Jurkat, Clone E6-1 (cell line): Measurements from ENCODE around the gene DCAF6.
"Not testable (repeated sequence)": the region's sequence is repeated elsewhere in the genome, so short reads cannot be mapped to it uniquely, and the experiment has no call there.

Source experiments
- DNase-seq: peaks from one replicate; pipeline ENCODE4 v3.0.0-alpha.2; 2011; ENCODE audit warnings: low read depth, low spot score
- H3K4me3 ChIP-seq: 2 replicates; pipeline ENCODE4 v1.5.1; 2011; ENCODE audit warnings: mild to moderate bottlenecking, low read length, control low read depth, moderate library complexity

DCAF6 gene

DNA sequence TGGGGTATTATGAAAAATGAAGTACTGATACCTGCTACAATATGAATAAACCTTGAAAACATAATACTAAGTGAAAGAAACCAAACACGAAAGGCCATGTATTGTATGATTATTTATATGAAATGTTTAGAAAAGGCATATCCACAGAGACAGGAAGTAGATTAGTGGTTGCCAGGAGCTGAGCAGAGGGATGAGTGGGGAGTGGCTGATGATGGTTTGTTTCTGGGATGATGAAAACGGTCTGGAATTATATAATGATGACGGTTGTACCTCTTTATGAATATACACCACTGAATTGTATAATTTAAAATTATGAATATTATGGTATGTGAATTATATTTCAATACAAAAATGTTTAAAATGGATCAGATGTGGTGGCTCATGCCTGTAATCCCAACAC is 64.2 kb downstream of the DCAF6 start:
- no peak for DNase-seq
- no peak overlapping the region for H3K4me3 ChIP-seq

DNA sequence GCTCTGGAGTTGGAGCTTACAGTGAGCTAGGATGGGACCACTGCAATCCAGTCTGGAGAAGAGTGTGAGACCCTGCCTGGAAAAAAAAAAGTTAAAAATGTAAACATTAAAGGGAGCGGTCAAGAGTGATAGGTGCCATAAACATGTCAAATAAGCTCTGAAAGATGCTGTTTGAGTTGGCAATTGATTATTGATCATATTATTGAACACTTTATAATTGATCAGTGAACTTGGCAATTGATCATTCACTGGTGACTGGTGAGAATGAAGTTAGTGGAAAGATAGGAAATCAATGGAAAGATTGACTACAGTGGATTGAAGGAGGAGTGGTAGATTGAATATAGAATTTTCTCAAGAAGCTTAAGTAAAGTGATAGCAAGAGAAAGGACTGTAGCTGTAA is 64.7 kb downstream of the DCAF6 start:
- no peak for DNase-seq

DNA sequence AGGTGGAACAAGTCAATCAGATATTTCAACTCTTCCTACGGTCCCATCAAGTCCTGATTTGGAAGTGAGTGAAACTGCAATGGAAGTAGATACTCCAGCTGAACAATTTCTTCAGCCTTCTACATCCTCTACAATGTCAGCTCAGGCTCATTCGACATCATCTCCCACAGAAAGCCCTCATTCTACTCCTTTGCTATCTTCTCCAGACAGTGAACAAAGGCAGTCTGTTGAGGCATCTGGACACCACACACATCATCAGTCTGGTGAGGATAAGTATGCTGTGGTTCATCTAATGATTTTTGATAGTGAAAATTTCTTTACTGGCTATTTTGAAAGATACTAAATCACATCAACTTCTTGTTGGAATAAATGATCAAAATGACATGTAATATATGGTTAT is 68.0 kb downstream of the DCAF6 start:
- H3K4me3 ChIP-seq, result no peak overlapping the region
- no peak for DNase-seq

More for the DNA sequence above, 64.7 kb downstream of the DCAF6 start:
- no peak overlapping the region for H3K4me3 ChIP-seq

DNA sequence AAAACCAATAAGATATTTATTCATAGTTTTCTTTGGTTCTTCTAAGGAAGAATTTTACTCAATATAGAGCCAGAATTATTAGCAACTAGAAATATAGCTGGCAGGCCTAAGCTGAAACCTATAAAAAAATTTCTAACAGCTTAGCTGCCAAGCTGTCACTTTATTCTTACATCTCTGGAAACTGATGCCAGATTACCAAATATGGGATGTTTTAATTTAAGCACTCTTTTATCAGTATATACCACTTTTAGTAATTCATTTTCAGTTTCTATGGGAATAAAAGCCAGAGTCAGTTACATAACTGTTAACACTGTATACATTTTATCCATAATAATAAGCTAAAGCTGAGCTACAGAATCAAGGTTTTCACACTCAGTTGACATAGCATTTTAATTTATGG is 69.0 kb downstream of the DCAF6 start:
- no peak for DNase-seq
- H3K4me3 ChIP-seq, result no peak overlapping the region

DNA sequence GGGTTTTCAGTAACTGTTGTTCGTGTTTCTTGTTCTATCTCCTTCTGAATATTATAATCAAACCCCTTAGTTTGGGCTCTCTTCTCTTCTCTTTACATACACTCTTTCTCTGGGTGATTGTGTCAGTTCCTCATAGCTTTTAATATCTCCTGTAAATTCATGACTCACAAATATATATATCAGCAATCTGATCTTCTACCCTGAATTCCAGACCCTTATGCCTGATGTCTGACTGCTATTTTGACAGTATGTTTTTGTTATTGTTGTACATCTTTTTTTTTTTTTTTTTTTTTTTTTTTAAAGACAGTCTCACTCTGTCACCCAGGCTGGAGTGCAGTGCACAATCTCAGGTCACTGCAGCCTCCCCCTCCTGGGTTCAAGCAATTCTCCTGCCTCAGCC is 71.2 kb downstream of the DCAF6 start:
- no peak overlapping the region for H3K4me3 ChIP-seq
- no peak for DNase-seq

DNA sequence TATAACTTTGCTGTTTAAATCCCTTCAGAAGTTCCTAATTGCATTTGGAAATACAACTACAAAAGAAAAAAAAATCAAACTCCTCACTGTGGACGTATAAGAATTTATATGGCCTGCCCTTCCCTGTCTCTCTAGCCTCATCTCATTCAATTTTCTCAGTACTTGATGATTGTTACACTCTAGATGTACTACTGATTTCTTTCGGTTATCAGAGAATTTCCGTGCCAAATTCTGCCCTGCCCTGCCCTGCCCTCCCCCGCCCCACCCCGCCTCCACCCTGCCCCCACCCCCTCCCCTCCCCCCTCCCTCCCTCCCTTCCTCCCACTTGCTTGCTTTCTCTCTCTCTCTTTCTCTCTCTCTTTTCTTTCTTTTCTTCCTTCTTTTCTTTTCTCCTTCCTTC is 72.1 kb downstream of the DCAF6 start:
- DNase-seq, result no peak
- no peak overlapping the region for H3K4me3 ChIP-seq

DNA sequence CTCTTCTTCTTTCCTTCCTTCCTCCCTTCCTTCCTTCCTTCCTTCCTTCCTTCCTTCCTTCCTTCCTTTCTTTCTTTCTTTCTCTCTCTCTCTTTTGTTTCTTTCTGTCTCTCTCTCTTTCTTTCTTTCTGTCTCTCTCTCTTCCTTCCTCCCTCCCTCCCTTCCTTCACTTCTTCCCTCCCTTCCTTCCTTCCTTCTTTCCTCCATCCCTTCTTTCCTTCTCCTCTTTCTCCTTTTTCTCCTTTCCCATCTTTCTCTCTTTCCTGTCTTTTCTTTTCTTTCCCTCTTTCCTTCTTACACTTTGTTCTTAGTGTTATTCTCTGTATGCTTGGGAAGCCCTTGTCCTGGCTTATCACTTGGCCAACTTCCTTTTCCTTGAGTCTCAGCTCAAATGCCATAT is 72.8 kb downstream of the DCAF6 start:
- no peak overlapping the region for H3K4me3 ChIP-seq

DNA sequence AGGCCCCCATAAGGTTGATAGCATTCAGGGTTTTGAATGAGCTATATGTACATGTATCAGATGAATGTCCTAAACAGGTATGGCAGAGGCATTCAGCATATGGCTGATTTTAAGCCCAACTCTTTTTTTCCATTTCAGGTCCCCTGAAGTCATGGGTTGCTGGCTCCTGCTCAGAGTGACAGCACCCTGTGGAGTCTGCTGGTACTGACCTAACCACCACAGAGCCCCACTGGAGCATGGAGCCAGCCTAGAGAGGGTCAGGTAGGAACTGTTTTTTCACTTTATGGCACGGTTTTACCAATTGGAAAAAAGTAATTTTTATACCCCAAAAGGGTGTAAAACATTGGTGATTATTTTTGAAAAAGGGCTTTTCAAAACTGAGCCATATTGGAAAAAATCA is 82.9 kb downstream of the DCAF6 start:
- DNase-seq, result no peak
- no peak overlapping the region for H3K4me3 ChIP-seq

More for the DNA sequence above, 72.8 kb downstream of the DCAF6 start:
- no peak for DNase-seq

DNA sequence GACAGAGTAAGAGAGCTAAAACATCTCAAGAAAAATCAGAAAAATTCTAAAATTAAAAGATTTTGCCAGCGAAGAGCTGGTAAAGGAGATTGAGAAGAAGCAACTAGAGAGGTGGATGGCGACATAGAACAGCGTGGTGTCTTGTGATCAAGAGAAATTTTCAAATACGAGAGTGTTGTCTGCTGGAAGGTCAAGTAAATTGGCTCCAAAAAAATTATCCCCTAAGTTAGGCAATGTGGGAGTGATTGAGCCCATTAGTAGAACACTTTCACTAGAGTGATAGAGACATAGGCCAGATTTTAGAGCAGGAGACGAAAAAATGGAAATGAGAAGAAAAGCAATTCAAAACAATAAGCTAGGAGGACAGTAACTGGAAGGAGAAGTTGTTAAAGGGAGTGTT is 94.7 kb downstream of the DCAF6 start:
- DNase-seq, result no peak

DNA sequence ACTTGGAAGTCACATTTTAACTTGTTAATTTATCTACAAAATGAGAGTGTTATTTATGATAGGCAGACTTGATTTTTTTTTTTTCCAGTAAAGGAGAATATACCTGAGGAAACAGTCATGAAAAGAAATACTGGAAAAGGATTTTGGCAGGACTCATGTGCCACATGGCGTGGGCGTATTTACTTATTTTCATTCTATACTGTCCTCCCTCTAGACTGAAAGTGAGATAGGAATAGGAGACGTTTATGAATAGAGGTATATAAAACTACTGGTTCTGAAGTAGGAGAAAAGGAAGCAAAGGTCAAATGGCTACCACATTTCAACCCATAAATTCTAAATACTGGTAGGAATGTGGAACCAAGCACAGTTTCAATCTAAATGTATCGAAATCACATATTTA is 95.1 kb downstream of the DCAF6 start:
- no peak for DNase-seq
- no peak overlapping the region for H3K4me3 ChIP-seq

More for the DNA sequence above, 94.7 kb downstream of the DCAF6 start:
- no peak overlapping the region for H3K4me3 ChIP-seq

DNA sequence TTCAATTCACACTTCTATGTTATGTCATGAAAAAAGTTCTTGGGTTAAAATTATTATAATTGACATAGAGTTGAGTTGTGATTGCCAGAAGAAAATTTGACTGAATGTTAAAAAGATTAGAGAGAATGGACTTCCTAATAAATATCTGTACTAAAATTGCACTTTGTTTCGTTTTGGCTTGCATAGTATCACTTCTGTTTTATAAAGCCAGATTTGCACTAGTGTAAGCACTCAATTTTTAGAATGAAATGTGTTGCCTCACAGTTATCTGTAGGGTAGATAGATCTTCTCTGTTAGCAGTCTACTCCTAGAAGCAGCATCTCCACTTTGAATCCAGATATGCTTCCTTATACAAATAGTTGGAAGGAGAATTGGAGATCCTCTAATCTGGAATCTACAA is 95.5 kb downstream of the DCAF6 start:
- no peak for DNase-seq
- H3K4me3 ChIP-seq, result no peak overlapping the region

DNA sequence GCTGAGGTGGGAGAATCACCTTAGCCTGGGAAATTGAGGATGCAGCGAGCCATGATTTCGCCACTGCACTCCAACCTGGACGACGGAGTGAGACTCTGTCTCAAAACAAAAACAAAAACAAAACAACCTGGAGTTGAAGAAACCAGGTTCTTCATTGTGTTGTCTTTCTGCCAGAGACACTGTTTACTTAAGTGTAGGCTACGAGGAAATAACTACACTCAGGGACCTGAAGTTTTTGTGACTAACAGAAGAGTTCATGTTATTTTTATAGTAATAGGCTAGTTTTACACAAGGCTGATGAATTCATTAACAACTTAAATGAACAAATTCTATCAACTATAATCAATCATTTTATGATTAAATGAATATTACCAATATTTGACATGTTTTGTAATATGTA is 98.9 kb downstream of the DCAF6 start:
- H3K4me3 ChIP-seq, result no peak overlapping the region
- no peak for DNase-seq

DNA sequence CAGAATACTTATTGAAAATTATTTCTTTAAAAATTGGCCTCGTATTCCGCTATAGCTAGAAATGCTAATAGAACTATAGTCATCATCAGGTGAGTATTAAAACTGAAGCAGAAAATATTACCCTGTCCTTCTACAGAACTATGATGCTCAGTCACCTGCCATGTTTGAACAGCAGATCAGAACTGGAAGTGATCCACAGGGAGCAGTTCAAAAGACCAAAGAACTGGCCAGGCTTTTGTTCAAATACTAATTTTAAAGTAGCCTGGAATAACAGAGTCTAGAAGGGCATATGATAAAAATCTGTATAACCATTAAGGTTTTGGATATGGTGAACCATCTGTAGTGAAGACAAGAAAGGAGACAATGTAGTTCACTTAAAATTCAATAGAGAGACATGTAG is 105.9 kb downstream of the DCAF6 start:
- DNase-seq, result no peak
- H3K4me3 ChIP-seq, result no peak overlapping the region

DNA sequence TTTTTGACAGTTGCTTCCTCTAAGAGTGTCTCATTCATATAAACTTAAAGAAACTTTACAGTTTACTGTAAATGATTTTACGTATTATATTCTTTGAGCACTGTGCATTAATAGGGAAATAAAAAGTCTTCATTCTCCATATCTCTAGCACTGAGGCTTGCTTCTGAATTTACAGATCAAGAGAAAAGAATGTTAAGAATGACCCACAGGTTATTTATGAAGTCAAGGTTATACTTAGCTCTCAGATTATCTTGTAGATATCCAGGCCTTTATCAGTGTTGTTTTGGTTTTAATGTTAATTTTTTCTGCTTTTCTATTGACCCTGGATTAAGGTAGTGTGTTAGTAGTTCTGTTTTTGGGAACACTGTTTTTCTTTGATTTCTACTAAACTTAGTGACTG is 108.8 kb downstream of the DCAF6 start:
- H3K4me3 ChIP-seq, result no peak overlapping the region
- no peak for DNase-seq

DNA sequence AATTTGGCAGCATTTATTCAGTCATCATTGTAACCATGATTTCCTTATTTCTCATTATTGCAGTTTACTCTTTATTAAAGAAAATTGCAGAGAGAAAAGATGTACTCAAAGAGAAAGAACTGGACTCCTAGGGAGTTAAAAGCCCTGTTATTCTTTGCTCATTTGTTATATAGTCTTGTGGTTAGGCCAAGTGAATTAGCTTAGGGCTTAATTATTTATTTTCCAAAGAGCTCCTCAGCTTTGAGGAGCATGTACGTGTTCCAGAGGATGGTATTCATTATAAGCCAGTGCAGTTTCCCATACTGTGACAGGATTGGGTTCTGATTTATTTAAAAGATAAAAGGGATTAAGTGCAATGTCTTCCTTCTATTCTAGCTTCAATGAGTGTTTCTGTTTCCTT is 113.8 kb downstream of the DCAF6 start:
- DNase-seq, result no peak
- H3K4me3 ChIP-seq, result no peak overlapping the region

DNA sequence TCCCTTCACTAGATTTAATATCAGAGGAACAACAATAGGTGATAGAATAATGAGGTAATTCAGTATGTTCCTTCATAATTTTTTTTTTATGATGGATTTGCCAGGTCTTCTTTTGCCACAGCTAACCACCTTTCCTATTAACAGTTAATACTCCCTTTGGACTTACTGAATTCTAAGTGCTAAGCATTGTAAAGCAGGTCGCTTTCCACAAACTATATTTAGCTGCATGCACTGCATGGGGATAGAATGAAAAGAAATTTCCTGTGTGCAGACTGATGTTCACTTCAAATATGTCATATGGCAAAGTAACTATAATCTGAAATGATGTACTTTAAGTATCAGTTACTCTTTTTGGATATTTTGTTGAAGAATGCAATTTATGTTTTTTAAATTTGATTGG is 114.4 kb downstream of the DCAF6 start:
- no peak for DNase-seq
- no peak overlapping the region for H3K4me3 ChIP-seq

DNA sequence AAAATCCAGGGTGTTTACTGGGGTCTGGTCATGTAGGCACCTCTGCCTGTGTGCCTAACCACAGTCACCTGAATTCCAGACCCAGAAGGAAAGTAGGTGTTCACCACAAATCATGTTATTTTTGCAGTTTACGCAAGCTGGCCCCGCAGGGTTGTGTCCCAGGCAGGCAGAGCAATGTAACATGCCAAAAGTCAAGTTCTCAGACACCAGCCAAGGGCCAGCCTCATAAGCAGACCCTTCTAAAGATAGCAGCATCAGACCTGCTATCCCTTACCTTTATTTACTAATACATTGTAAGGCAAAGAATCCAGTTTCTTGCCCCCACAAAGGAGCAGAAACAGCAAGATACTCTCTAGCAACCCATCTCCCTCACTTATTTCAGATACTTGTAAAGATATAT is 117.2 kb downstream of the DCAF6 start:
- H3K4me3 ChIP-seq, result no peak overlapping the region
- DNase-seq, result no peak

DNA sequence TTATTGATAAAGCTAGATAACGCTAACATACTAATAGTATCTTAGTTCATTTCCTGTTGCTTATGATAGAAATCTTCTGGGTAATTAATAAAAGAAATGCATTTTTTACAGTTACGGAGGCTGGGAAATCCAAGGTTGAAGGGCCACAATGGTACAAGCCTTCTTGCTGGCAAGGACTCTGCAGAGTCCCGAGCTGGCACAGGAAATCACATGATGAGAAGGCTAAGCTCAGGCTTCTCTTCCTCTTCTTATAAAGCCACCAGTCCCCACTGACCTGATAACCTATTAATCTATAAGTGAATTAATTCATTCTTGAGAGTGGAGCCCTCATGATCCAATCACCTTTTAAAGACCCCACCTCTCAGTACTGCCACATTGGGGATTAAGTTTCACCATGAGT is 117.6 kb downstream of the DCAF6 start:
- DNase-seq, result no peak
- H3K4me3 ChIP-seq, result no peak overlapping the region

DNA sequence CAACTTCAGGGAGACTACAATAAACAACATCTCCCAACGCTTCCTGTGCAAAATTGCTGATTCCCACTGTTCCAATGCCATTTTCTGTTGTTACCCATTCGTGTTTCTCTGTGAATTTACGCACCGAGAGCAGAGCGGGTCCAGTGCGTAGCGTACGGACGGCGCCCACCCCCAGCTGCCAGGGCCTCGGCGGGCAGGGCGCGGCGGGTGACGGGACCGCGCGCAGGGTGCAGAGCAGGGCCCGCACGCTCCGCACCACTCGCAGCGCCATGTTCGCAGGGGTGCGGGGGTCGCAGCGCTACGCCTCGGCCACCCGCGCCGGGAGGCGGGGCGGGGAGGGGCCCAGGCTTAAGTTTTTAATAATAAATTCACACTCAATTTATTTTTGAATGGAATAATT is 119.7 kb downstream of the DCAF6 start:
- not testable (repeated sequence) for DNase-seq, H3K4me3 ChIP-seq

DNA sequence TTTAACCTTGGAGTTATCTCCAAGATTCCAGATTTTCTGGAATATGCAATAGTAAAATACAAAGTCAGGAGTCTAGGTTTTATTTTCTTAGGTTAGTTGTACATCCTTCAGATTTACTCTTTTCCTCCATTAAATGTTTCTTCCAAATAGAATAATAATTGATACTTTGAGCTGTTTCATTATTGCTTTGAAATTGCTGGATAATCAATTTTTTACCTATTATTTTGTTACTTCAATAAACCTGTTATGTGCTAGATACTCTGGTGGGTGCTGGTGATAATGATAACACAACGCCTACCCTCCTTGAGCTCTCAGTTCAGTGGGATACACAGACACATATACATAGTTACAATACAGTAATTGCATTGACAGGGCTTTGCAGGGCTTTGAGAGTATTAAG is 120.9 kb downstream of the DCAF6 start:
- H3K4me3 ChIP-seq, result no peak overlapping the region
- DNase-seq, result no peak

DNA sequence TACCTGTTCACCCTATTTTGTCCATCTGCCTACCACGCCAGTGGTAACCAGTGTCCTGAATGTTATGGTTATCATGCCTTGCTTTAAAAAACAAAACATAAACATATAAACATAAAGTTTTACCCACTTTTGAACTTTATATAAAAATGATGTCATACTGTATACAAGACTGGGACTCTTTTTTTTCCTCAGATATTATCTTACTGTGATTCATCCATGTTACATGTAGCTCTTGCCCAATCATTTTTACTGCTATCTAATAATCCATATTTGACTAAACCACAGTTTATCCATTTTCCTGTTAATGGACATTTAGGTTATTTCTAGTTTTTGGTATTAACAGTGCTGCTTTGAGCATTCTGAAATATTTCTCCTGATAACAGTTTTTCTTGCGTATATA is 121.4 kb downstream of the DCAF6 start:
- H3K4me3 ChIP-seq, result no peak overlapping the region
- DNase-seq, result no peak

DNA sequence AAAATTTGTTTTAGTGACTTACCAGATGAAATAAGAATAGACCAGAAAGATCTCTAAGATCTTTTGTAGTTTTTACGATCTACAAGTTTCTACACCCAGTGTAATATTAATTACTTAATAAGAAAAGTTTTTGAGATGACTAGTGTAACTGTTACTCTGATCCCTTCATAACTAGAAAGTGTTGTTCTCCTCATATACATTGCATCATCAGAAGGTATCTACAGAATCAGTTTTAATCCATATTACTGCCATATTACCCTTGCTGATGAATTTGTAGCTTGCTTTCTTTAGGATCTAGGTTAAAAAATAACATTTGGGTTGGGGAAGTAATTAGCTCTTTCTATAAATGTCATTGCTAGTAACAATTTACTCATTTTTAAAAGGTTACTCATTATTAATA is 127.7 kb downstream of the DCAF6 start:
- H3K4me3 ChIP-seq, result no peak overlapping the region

More for the DNA sequence above, 127.7 kb downstream of the DCAF6 start:
- DNase-seq, result no peak
